GM12801 (cell line): ENCODE results near the gene CHAF1B.

ENCODE experiments used
- CTCF ChIP-seq: IDR thresholded peaks from one replicate; pipeline ENCODE4 v1.5.1; 2011; ENCODE audit warnings: control low read depth; ENCODE audit not compliant: insufficient read length; ENCODE audit errors: extremely low read depth

The CHAF1B gene

GRCh38 chr21:36379251-36379650 is 5.9 kb upstream of the CHAF1B start:
- no peak for TF ChIP-seq CTCF

GRCh38 chr21:36381841-36382589 is 3.2 kb upstream of the CHAF1B start:
- no peak for TF ChIP-seq CTCF

GRCh38 chr21:36384885-36385232 is 333 bp upstream of the CHAF1B start:
- TF ChIP-seq CTCF: no peak

- TF ChIP-seq CTCF: no peak
Measured at GRCh38 chr21:36386031-36386642, 945 bp downstream of the CHAF1B start.

GRCh38 chr21:36388096-36388495 is 2.9 kb downstream of the CHAF1B start:
- TF ChIP-seq CTCF: no peak

GRCh38 chr21:36388835-36389234 is 3.6 kb downstream of the CHAF1B start:
- TF ChIP-seq CTCF: no peak

GRCh38 chr21:36395353-36396111 is 10.3 kb downstream of the CHAF1B start:
- no peak for TF ChIP-seq CTCF
